K562 (cell line): ENCODE measurements around the gene COQ3. TPM values are rescaled to one million over a fixed set of nuclear protein-coding genes. Genes with fewer than 3 reads are reported as not detected.

Experiments used
- BCOR ChIP-seq: fragments of 450-650 bp; IDR thresholded peaks from 2 replicates; pipeline ENCODE4 v1.6.1; 2016
- BDP1 ChIP-seq: IDR thresholded peaks from 3 replicates; pipeline ENCODE4 v1.6.1; 2011; ENCODE audit not compliant: insufficient read length, insufficient read depth
- CBFA2T3 ChIP-seq: fragments of 450-650 bp; IDR thresholded peaks from 2 replicates; pipeline ENCODE4 v1.6.1; 2017
- DLX4 ChIP-seq: fragments of 250-450 bp; sonication (Bioruptor Pico); IDR thresholded peaks from 2 replicates; pipeline ENCODE4 v1.6.1; 2021; ENCODE audit warnings: mild to moderate bottlenecking
- GATAD2A ChIP-seq: fragments of 450-650 bp; IDR thresholded peaks from 2 replicates; pipeline ENCODE4 v1.6.1; 2017
- HCFC1 ChIP-seq: IDR thresholded peaks from 2 replicates; pipeline ENCODE4 v1.6.1; 2012; ENCODE audit warnings: low read depth, low read length, improper control_type of control experiment
- KDM5B ChIP-seq: fragments of 200-600 bp; sonication (generic); IDR thresholded peaks from 2 replicates; pipeline ENCODE4 v1.6.1; 2012; ENCODE audit warnings: low read depth, mild to moderate bottlenecking, moderate library complexity, low read length, control low read depth, inconsistent platforms; ENCODE audit not compliant: insufficient replicate concordance
- KLF6 ChIP-seq: fragments of 250-450 bp; sonication (Bioruptor Pico); IDR thresholded peaks from 2 replicates; pipeline ENCODE4 v1.4.0; 2020; ENCODE audit warnings: mild to moderate bottlenecking, moderate library complexity, borderline replicate concordance
- MEF2D ChIP-seq: conservative IDR thresholded peaks from 2 replicates; pipeline ENCODE4 v1.6.1; 2016; ENCODE audit warnings: low read depth, missing genetic modification characterization, missing compliant biosample characterization
- MEIS2 ChIP-seq: fragments of 450-650 bp; IDR thresholded peaks from 2 replicates; pipeline ENCODE4 v1.6.1; 2014; ENCODE audit warnings: mild to moderate bottlenecking; ENCODE audit not compliant: partially characterized antibody
- MTF1 ChIP-seq: fragments of 250-450 bp; sonication (Bioruptor Pico); IDR thresholded peaks from 2 replicates; pipeline ENCODE4 v1.9.0; 2021; ENCODE audit warnings: moderate library complexity, mild to moderate bottlenecking, inconsistent platforms, borderline replicate concordance
- NFE2L1 ChIP-seq: fragments of 450-650 bp; IDR thresholded peaks from 2 replicates; pipeline ENCODE4 v1.6.1; 2016; ENCODE audit warnings: missing genetic modification characterization, low read depth, mild to moderate bottlenecking, missing compliant biosample characterization, moderate library complexity, borderline replicate concordance
- PBX2 ChIP-seq, 2 experiments: IDR thresholded peaks in 1 of 2; conservative IDR thresholded peaks in 1 of 2; 2 replicates each; pipeline ENCODE4 v1.6.1; 2016; ENCODE audit warnings: low read depth in 2 of 2, mild to moderate bottlenecking in 1 of 2, missing compliant biosample characterization in 1 of 2, missing genetic modification characterization in 1 of 2, moderate library complexity in 1 of 2
- PKNOX1 ChIP-seq: fragments of 450-650 bp; IDR thresholded peaks from 2 replicates; pipeline ENCODE4 v1.6.1; 2016
- RFX5 ChIP-seq: IDR thresholded peaks from 2 replicates; pipeline ENCODE4 v1.6.1; 2011; ENCODE audit warnings: low read depth, mild to moderate bottlenecking, improper control_type of control experiment, low read length
- TEAD2 ChIP-seq: fragments of 450-650 bp; IDR thresholded peaks from 2 replicates; pipeline ENCODE4 v1.6.1; 2016; ENCODE audit warnings: missing genetic modification characterization, control low read depth, missing compliant biosample characterization
- ZNF212 ChIP-seq: fragments of 450-650 bp; formaldehyde crosslinking; IDR thresholded peaks from 2 replicates; pipeline ENCODE4 v1.4.0; 2020; ENCODE audit warnings: mild to moderate bottlenecking
- ZNF778 ChIP-seq: fragments of 450-650 bp; formaldehyde crosslinking; IDR thresholded peaks from 2 replicates; pipeline ENCODE4 v1.4.0; 2020; ENCODE audit warnings: mild to moderate bottlenecking, moderate library complexity
- polyA plus RNA-seq, 8 experiments: library from polyadenylated mRNA; depleted of rRNA in 4 of 8; stranded (reverse) in 5 of 8; unstranded in 3 of 8; fragments of >200 nt; fragmentation: Nextera tagmentation in 2 of 8; fragmentation: Illumina TruSeq in 1 of 8; extraction: Ambion mirVana in 2 of 8; extraction: Trizol in 1 of 8; gene quantifications; 2 replicates each; pipeline versions ENCODE4 v1.2.1 to v1.2.3, GENCODE V29; 2011 to 2014; ENCODE audit warnings: inconsistent platforms in 1 of 8, missing spikeins in 1 of 8
- total RNA-seq, 7 experiments: library from RNA; depleted of rRNA in 6 of 7; stranded (reverse); fragments of >200 nt in 6 of 7; fragmentation: Illumina TruSeq in 2 of 7; extraction: Trizol in 2 of 7; gene quantifications; 2 replicates each; pipeline versions ENCODE4 v1.2.1 to v1.2.3, GENCODE V29; 2011 to 2021; ENCODE audit warnings: low replicate concordance in 1 of 7
- TF ChIP-seq, protein P1 (sequence below): fragments of 450-650 bp; formaldehyde crosslinking; IDR thresholded peaks from 2 replicates; pipeline ENCODE4 v1.4.0; 2020; ENCODE audit warnings: mild to moderate bottlenecking, mixed read lengths
- TF ChIP-seq, protein P2 (sequence below), 3 experiments: IDR thresholded peaks in 2 of 3; conservative IDR thresholded peaks in 1 of 3; 2 replicates each; pipeline ENCODE4 v1.5.1; 2011 to 2012; ENCODE audit warnings: low read length in 3 of 3, mild to moderate bottlenecking in 3 of 3, control low read depth in 2 of 3, improper control_type of control experiment in 1 of 3, inconsistent platforms in 1 of 3, low read depth in 1 of 3, mixed read lengths in 1 of 3, moderate library complexity in 1 of 3; ENCODE audit not compliant: insufficient read depth in 2 of 3
- TF ChIP-seq, protein P3 (sequence below): sonication (generic); formaldehyde crosslinking; IDR thresholded peaks from 2 replicates; pipeline ENCODE4 v1.5.0; 2020; ENCODE audit warnings: missing genetic modification reagents

The COQ3 gene
- total and polyA plus RNA-seq, 9 of the 15 experiments (the other 6 are each of a cell fraction or from before 2014, with no cell fraction given), result 16.9 to 137 (median 33.9) TPM

DNA sequence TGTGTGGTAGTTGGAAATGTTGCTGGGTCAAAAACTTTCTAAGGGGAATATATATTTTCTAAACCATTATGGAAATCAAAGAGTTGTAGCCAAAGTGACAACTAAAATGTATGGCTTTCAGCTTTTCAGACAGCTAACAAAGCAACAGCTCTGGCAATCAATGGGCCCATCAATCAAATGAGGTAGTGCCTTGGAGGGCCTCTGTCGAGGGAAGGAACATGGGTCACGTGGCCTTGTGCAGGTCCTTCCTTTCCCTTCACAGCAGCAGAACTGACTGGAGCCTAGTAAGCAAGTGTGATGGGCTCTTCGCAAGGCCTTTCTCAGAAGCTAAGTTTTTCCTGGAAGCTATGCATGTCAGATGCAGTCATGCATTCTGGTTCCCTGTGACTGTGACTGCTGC, 62.5 kb downstream of the COQ3 start (continued):
- peak; percentile 27 for TF ChIP-seq MEIS2
- TF ChIP-seq TEAD2 (tag), result no peak
- TF ChIP-seq, protein P1, sequence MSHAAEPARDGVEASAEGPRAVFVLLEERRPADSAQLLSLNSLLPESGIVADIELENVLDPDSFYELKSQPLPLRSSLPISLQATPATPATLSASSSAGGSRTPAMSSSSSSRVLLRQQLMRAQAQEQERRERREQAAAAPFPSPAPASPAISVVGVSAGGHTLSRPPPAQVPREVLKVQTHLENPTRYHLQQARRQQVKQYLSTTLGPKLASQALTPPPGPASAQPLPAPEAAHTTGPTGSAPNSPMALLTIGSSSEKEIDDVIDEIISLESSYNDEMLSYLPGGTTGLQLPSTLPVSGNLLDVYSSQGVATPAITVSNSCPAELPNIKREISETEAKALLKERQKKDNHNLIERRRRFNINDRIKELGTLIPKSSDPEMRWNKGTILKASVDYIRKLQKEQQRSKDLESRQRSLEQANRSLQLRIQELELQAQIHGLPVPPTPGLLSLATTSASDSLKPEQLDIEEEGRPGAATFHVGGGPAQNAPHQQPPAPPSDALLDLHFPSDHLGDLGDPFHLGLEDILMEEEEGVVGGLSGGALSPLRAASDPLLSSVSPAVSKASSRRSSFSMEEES (CRISPR knock-in tag), result peak; percentile 21; the same call in 1 of the 2 replicates
- TF ChIP-seq PBX2 (CRISPR knock-in tag; IDR thresholded peaks at IDR 0.05; ENCODE audit: low read depth), result no peak
- TF ChIP-seq PBX2 (tag; conservative IDR thresholded peaks at IDR 0.05; ENCODE audit: low read depth), result peak; percentile 78
- TF ChIP-seq KDM5B, result no peak
- no peak for TF ChIP-seq HCFC1
- TF ChIP-seq MTF1, result no peak
- no peak for TF ChIP-seq KLF6 (CRISPR knock-in tag)
- no peak for TF ChIP-seq GATAD2A
- no peak for TF ChIP-seq ZNF778 (CRISPR knock-in tag)
- TF ChIP-seq, protein P2, sequence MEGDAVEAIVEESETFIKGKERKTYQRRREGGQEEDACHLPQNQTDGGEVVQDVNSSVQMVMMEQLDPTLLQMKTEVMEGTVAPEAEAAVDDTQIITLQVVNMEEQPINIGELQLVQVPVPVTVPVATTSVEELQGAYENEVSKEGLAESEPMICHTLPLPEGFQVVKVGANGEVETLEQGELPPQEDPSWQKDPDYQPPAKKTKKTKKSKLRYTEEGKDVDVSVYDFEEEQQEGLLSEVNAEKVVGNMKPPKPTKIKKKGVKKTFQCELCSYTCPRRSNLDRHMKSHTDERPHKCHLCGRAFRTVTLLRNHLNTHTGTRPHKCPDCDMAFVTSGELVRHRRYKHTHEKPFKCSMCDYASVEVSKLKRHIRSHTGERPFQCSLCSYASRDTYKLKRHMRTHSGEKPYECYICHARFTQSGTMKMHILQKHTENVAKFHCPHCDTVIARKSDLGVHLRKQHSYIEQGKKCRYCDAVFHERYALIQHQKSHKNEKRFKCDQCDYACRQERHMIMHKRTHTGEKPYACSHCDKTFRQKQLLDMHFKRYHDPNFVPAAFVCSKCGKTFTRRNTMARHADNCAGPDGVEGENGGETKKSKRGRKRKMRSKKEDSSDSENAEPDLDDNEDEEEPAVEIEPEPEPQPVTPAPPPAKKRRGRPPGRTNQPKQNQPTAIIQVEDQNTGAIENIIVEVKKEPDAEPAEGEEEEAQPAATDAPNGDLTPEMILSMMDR (IDR thresholded peaks at IDR 0.05 in 2 of 3, conservative IDR thresholded peaks at IDR 0.05 in 1 of 3; ENCODE audit: insufficient read depth in 2 of 3, low read depth in 1 of 3, low read length in 3 of 3), result no peak
- no peak for TF ChIP-seq CBFA2T3
- TF ChIP-seq DLX4 (CRISPR knock-in tag), result no peak
- peak; percentile 72; the same call in 1 of the 2 replicates for TF ChIP-seq PKNOX1
- no peak for TF ChIP-seq BDP1
- TF ChIP-seq, protein P3, sequence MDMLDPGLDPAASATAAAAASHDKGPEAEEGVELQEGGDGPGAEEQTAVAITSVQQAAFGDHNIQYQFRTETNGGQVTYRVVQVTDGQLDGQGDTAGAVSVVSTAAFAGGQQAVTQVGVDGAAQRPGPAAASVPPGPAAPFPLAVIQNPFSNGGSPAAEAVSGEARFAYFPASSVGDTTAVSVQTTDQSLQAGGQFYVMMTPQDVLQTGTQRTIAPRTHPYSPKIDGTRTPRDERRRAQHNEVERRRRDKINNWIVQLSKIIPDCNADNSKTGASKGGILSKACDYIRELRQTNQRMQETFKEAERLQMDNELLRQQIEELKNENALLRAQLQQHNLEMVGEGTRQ (CRISPR knock-in tag), result peak; percentile 62
- TF ChIP-seq BCOR, result no peak
- TF ChIP-seq ZNF212 (CRISPR knock-in tag), result no peak
- no peak for TF ChIP-seq NFE2L1 (tag)
- no peak for TF ChIP-seq RFX5
- TF ChIP-seq MEF2D (tag), result no peak
